WERI-Rb-1 (cell line): ENCODE measurements around the gene CYRIA.

ENCODE experiments used
- DNase-seq: peaks from one replicate; pipeline ENCODE4 v3.0.0-alpha.2; 2020
- H3K27ac ChIP-seq: fragments of 250-450 bp; sonication (Bioruptor Pico); 2 replicates; pipeline ENCODE4 v1.5.1; 2020; ENCODE audit warnings: mild to moderate bottlenecking, moderate library complexity
- H3K27me3 ChIP-seq: fragments of 250-450 bp; sonication (Bioruptor Pico); 2 replicates; pipeline ENCODE4 v1.5.1; 2021; ENCODE audit warnings: mild to moderate bottlenecking, low read depth, moderate library complexity; ENCODE audit not compliant: insufficient read depth, severe bottlenecking
- H3K36me3 ChIP-seq: fragments of 250-450 bp; sonication (Bioruptor Pico); 2 replicates; pipeline ENCODE4 v1.5.1; 2020; ENCODE audit warnings: mild to moderate bottlenecking, moderate library complexity
- H3K4me3 ChIP-seq: 2 replicates; pipeline ENCODE4 v1.5.1; 2011; ENCODE audit warnings: low read depth, mild to moderate bottlenecking, control low read depth, low read length
- H3K9me3 ChIP-seq: fragments of 250-450 bp; sonication (Bioruptor Pico); 2 replicates; pipeline ENCODE4 v1.5.1; 2021; ENCODE audit warnings: mild to moderate bottlenecking, moderate library complexity; ENCODE audit not compliant: severe bottlenecking
- TF ChIP-seq, protein P1 (sequence below): IDR thresholded peaks from 2 replicates; pipeline ENCODE4 v1.5.1; 2011; ENCODE audit warnings: low read depth, mild to moderate bottlenecking, control low read depth, inconsistent platforms, low read length

Gene CYRIA

GRCh38 chr2:16653799-16654198 is 11.8 kb downstream of the CYRIA start:
- Histone ChIP-seq H3K9me3 (no peaks in the 10 kb centered on the region), H3K27ac (no peak overlapping the region), H3K36me3 (no peaks in the 10 kb centered on the region), H3K4me3 (no peak overlapping the region), H3K27me3 (no peaks in the 10 kb centered on the region)
- no peak for DNase-seq
- TF ChIP-seq, protein P1, sequence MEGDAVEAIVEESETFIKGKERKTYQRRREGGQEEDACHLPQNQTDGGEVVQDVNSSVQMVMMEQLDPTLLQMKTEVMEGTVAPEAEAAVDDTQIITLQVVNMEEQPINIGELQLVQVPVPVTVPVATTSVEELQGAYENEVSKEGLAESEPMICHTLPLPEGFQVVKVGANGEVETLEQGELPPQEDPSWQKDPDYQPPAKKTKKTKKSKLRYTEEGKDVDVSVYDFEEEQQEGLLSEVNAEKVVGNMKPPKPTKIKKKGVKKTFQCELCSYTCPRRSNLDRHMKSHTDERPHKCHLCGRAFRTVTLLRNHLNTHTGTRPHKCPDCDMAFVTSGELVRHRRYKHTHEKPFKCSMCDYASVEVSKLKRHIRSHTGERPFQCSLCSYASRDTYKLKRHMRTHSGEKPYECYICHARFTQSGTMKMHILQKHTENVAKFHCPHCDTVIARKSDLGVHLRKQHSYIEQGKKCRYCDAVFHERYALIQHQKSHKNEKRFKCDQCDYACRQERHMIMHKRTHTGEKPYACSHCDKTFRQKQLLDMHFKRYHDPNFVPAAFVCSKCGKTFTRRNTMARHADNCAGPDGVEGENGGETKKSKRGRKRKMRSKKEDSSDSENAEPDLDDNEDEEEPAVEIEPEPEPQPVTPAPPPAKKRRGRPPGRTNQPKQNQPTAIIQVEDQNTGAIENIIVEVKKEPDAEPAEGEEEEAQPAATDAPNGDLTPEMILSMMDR, result no peak

- H3K36me3 ChIP-seq, result no peaks in the 10 kb centered on the region
- H3K9me3 ChIP-seq, result no peaks in the 10 kb centered on the region
- TF ChIP-seq, protein P1, result no peak
- peak; percentile 11 for DNase-seq
- H3K27ac ChIP-seq, result no peak overlapping the region
- H3K27me3 ChIP-seq, result no peaks in the 10 kb centered on the region
- no peak overlapping the region for H3K4me3 ChIP-seq
Observed at GRCh38 chr2:16653083-16653375, 12.6 kb downstream of the CYRIA start.

DNA sequence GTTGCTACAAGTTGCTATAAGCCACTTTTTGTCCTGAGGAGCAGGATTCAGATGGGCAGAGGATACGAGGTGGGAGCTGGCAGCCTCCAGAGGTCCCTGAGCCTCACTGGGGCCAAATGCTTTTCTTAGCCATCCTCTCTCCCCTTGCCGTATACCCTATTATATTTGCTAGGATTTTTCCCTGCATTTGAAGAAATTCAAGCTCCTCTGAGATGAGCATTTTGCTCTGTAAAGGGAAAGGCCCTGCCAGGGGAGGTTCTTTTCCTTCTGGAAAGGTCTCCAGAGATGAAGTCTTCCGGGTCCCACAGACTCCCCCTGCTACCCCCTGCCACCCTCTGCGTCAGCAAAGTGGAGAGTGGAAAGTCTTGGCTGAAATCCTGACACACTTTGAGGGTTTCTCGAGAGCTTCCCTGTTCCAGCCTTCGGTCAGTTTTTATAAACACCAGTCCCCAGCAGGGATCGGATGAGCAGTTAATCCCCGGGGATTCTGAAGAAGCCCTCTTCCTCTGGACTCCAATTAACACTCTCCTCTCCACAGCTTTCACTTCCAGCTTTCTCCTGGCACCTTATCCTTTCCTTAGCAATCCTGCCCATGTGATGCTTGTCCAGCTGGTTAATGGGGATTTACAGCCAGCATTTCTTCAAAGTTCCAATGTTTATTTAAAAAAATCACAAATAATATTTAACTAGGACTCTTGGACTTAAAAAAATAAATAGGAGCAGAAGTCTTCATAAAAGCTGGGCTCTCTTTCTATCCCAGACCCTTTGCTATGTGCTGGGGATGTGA is 13.1 kb downstream of the CYRIA start:
- Histone ChIP-seq H3K9me3 (no peaks in the 10 kb centered on the region), H3K36me3 (no peaks in the 10 kb centered on the region), H3K27ac (no peak overlapping the region), H3K27me3 (no peaks in the 10 kb centered on the region), H3K4me3 (no peak overlapping the region)
- TF ChIP-seq, protein P1, result no peak
- DNase-seq, result peak; percentile 70

DNA sequence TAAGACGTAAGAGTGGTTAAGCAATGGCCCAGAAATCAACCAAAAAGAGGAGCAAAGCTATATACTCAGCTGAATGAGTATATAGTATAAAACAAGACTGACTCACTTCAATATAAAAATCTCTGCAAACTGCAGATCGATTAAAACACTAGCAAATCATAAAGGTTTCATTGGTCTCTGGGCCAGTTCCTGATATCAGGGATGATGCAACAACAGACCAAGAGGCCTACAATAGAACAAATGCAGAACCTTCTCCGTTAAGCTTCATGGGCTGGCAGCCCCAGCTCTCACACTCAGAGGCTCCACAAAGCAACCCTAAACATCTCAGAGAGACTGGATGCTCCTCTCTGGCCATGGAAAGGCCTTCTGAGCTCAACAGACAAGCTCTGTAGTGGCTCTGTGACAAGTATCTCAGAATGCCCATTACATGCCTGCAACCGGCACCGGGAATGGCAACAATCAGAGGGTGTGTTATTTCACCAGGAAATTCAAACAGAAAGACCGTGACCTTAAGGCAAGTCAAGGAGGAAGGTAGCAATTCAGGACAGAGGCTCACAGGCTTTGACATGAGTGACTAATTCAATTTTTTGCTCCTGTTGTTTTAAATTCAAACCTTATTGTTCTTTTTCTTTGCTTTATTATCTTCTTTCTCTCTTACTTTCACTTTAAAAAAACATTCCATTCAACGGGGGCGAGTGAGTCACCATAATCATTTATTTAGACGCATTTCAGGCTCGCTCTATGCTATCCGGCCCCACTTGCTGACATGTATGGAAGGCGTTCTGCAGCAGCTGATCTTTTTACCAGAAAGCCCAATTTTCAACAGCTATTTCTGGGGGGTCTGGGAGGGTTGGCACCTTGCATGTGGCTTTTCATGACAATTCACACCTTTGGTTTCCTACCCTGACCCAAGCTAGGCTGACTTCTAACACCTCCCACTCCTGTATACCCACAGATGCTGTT is 15.1 kb downstream of the CYRIA start:
- TF ChIP-seq, protein P1, result no peak
- Histone ChIP-seq H3K36me3 (no peaks in the 10 kb centered on the region), H3K27me3 (no peaks in the 10 kb centered on the region), H3K4me3 (no peak overlapping the region), H3K9me3 (no peaks in the 10 kb centered on the region), H3K27ac (no peak overlapping the region)
- no peak for DNase-seq

- H3K27ac ChIP-seq, result no peak overlapping the region
- no peak for DNase-seq
- no peaks in the 10 kb centered on the region for H3K9me3 ChIP-seq
- TF ChIP-seq, protein P1, result no peak
- H3K4me3 ChIP-seq, result no peak overlapping the region
- no peaks in the 10 kb centered on the region for H3K36me3 ChIP-seq
- H3K27me3 ChIP-seq, result no peaks in the 10 kb centered on the region
Observed at GRCh38 chr2:16649353-16650286, 16.0 kb downstream of the CYRIA start.
